ENCODE data around the gene DOK7.

- TF ChIP-seq CTCF (conservative IDR thresholded peaks at IDR 0.05): no peak
- TF ChIP-seq ZFX (IDR thresholded peaks at IDR 0.05): no peak
These were observed 55.8 kb downstream of the DOK7 start for GRCh38 chr4:3518941-3519340.

All from C4-2B (cell line).